Stimulated activated CD8-positive, alpha-beta memory T cell treated with anti-CD3 and anti-CD28 coated beads, Interleukin-2, amount 100 ng/mL, for 1 hour (primary cell): Measurements from ENCODE around the gene DHRS11.
A peak's percentile ranks its signal among the peaks of the same experiment; 100 is the strongest.

Experiments used
- DNase-seq, 2 donors: peaks; one replicate each; pipeline ENCODE4 v3.0.0-alpha.2; 2020; ENCODE audit warnings: low read depth in 2 of 2

Gene DHRS11, protein sequence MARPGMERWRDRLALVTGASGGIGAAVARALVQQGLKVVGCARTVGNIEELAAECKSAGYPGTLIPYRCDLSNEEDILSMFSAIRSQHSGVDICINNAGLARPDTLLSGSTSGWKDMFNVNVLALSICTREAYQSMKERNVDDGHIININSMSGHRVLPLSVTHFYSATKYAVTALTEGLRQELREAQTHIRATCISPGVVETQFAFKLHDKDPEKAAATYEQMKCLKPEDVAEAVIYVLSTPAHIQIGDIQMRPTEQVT

DNA sequence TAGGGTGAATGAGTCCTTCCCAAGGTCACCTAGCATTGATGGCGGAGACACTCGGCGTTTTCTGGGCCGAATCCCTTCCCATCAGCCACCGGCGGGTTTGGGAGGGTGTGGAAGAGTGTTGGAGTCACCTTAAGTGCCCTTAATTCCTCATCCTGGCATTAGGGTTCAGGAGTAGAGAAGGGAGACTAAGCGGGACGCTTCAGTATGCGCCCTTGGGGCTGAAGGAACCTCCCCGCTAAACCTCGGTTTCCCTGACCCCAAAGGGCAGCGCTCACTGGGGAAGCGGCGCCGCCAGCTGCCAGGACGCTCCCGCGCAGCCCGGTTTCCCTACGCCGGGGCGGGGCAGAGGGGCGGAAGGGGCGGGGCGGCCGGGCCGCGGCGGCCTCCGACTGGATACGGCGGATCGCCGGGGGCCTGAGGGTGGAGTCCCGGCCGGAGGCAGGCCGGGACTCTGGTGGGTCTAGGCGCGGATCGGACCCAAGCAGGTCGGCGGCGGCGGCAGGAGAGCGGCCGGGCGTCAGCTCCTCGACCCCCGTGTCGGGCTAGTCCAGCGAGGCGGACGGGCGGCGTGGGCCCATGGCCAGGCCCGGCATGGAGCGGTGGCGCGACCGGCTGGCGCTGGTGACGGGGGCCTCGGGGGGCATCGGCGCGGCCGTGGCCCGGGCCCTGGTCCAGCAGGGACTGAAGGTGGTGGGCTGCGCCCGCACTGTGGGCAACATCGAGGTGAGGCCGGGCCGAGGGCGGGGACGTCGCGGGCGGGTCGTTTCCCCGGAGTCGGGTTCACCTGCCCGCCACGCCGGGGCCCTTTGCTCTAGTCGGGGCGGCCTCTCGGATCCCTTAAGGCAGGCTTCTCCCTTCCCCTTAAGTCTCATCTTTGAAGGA, at the start of gene DHRS11:
DHRS11 (plus strand) TSS at position 446 of the 882 bp plus-strand sequence; CDS start at position 577, 131 bp downstream.
- peak; percentile 56 to 59 for DNase-seq

DNA sequence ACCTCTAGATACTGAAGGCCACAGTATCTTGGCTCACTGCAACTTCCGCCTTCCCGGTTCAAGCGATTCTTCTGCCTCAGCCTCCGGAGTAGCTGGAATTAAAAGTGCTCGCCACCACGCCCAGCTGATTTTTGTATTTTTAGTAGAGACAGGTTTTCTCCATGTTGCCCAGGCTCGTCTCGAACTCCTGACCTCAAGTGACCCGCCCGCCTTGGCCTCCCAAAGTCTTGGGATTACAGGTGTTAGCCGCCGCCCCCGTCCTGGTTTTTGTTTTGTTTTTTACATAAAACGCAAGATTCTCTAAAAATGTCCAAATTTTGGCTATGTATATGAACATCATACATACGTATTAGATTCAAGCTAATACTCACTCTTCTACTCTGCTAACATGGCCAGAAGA, 48.9 kb upstream of the DHRS11 start:
- DNase-seq: no peak

DNA sequence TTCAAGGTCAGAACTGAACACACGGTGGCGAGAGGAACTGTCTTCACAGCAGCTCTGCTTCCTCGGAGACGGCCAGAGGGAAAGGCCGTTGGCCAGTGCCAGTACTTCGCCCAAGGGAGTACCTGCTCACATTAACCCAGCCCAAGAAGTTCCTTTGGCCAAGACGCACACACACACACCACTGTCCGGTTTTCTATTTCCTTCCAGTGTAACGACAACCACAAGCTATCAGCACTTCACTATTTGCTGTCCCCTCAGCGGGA, 47.7 kb upstream of the DHRS11 start:
- no peak for DNase-seq

DNA sequence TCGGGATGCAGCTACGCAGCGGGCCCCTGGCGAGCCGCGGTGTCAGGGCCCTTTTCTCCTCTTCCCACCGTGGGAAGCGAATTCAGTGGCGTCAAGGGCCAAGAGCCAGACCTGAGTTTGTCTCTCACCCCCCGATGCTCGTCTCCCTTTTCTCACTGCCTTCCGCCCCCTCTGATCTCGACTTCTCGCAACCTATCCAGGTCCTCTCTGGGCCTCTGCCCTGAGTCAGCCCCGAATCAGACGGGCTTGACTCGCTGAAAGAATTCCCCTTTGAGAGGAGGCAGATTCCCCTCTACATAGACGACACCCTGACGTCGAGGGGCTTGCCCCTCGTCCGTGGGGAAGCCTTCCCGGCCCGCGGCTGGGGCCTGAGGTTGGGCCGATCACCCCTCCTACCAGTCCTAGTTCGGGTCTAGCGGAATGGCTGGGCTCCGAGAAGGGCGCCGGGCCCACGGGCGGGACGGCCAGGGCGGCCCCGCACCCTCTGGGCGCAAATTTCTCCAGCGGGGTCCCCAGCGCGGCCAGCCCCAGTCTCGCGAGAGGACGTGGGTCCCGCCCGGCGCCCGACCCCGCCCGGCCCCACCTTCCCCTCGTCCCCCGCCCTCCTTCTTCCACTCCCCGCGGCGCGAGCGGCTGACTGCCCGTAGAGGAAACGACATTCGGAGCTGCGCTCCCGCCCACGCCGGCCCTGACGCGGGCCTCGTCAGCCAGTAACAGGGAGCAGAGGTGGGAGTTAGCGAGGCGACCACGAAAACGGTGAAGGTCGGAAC, 47.2 kb upstream of the DHRS11 start, which contains the start of gene GGNBP2:
GGNBP2 (plus strand) TSS at position 613 of the 770 bp plus-strand sequence. CDS start 806 bp downstream, outside the sequence.
- peak; percentile 79 to 86 for DNase-seq

DNA sequence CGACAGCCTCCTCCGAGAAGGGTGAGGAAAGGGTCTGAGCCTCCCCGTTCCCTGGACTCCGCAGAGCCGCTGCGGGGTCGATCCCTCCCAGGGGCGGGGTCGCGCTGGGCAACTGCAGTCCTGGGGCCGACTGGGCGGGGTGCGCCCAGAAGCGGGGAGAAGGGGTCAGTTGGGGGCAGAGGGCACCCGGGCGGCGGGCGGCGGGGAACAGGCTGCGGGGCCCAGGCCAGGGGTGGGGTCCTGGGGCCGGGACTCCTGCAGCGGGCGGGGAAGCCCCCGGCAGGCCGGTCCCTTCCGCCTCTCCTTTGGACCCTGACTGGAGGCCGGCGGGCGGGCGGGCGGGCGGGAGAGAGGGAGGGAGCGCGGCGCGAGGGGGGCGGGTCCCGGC, 46.6 kb upstream of the DHRS11 start:
- DNase-seq: no peak

DNA sequence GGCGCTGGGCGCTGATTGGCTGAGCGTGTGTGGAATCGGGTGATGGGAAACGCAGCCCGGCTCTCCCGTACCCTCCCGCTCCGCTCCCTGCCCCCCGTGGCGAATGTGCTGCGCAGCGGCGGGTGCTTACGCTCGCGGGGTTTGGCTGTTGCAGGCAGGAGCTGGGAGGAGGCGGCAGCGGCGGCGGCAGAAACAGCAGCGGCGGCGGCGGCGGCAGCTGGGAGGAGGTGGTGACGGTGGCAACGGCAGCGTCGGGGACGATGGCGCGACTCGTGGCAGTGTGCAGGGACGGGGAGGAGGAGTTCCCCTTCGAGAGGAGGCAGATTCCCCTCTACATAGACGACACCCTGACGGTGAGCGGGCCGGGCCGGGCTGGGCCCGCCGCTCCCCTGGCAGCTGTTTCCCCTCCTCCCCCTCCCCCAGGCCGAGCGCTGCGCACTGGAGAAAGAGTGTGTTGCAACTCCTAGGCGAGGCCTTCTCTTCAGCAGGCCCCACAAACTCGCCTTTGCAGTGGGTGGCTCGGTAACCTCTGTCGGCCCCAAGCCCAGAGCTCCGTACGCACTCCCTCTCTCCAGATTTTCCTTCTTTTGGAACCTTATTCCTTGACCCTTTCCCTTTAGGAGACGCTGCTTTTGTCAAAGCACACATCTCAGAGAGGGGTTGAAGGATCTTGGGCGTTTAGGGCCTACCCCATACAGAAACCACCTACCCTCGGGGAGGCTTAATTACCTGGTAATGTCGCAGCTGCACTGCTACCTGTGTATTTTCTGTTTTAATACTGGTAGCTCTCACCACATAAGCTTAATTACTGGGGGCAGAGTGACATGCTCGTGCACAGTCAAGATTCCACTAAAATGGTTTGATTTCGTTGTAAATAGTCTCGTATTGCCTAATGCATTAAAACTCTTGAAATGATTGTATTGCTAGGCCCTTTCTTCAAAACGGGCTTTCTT, 45.9 kb upstream of the DHRS11 start:
- peak; percentile 89 to 92 for DNase-seq

DNA sequence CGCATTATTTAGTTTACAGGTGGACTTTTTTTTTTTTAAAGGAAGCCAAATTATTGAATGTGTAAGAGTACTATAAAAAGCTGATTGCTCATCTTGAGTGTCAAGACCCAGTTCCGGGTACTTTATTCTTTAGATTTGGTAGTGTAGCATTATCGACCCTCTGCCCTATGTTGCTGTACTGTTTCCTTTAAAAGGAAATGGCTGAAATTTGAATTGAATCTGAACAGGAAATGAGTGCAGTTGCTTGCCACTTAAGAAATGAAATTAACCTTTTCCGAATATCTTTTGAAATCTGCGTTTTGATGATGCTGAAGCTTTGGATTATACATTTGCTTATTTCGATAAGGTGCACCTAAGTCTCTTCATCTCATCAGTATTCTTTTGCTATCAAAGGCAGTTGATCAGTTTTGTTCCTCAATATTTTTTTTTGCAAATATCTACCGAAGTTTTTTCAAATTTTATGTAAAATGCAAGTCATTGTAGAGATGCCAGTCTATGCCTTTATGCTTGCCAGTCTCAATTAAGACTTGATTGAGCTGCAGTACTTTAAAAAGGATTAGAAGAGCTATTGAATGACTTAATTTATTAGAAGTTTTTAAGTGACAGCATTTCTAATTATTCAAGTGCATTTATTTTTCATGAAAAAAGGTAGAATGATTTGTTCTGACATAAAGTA, 45.1 kb upstream of the DHRS11 start:
- DNase-seq: no peak

DNA sequence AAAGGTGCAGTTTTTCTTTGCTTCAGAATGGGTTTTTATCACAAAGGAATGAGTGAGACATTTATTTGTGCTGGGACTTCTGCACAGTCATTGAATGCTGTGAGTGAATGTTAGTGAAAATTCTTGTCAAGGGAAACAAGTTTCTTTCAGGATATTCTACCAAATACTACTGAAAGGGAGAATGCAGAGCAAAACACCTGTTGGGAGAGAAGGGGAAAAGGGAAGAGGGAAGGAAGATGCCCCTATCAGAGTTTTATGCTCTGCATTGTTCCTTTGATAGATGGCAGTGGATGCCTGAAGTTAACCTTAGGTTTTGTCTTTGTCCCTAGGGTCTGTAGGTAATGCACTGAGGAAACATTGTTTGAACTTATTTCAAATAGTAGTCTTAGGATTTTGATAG, 43.9 kb upstream of the DHRS11 start:
- DNase-seq: no peak

DNA sequence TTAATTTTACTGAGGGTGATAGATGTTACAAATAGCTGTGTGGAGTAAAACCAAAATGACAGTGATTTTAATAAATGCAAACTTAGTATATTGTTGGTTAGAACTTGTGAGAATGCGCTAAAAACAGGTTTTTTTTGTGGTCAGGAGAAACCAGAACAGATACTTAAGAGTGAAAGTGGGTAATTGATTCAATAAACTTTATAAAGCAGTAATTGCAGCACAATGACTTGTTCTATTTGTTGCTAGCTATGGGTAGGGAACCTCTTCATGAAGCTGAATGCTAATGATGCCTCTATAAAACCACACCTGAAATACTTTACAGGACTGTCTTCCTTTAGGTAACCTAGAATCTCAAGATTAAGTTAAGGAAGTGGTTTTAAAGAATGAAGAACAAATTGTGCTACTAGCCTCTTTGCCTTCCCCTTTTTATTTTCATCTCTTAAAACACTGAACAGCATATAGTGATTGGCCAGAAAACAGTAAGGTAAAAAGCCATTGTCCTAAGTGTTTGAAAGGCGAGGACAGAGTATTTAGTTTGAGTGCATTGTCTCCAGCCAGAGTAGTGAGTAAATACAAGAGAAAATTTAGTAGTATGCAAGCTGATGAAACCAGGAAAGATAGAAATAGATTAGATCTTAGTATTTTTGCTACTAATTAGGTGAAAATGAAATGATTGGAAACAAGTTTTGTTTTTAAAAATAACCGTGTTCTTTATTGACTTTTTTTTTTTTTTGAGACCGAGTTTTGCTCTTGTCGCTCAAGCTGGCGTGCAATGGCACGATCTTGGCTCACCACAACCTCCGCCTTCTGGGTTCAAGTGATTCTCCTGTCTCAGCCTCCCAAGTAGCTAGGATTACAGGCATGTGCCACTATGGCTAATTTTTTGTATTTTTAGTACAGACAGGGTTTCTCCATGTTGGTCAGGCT, 40.9 kb upstream of the DHRS11 start:
- no peak for DNase-seq

DNA sequence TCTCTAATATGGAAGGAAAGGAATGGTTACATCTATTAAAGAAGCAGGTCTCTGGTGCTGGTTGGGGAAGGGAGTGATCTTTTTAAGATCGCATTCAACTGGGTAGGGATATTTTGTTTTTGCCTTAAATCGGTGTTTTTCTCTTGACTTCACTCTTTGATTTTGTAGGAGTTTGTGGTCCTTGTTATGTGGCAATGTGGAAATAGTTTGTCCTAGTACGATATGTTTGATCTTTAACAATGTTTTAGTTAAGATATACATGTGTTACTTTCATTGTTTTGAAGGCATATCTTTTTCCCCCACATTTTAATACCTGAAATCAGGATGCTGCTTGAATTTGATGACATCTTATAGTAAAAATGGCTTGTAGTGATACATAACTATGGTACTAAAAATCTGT, 38.2 kb upstream of the DHRS11 start:
- no peak for DNase-seq

DNA sequence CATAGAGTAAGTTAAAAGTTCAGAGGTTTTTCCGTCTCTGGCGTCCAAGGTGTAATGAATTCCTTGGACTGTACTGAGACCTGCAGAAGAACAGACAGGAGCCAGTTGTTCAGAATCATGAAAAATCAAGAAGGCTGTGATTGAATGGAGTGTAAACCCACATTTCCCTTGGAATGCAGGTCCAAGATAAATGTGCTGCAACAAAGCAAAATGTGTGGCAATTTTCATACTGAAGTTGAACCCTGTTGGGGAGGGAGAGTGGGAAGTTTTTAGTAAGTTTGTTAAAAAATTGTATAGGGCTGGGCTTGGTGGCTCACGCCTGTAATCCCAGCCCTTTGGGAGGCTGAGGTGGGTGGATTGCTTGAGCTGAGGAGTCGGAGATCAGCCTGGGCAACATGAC, 25.6 kb upstream of the DHRS11 start:
- no peak for DNase-seq

DNA sequence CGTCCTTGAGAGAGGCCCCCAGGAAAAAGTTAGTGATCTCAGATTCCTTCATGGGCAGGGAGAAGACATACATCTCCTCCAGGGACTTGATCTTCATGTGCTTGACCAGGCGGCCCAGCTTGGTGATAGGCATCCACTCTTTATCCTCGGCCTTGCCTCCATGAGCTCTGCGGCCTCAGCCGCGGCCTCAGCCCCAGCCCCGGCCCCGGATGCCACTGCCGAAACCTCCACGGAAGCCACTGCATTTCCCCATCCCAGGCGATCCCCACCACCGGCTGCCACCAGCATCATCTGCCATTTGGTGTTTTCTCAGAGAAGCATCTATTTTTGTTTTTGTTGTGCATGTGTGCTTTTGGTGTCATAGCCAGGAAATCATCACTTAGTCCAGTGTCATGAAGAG, 16.7 kb upstream of the DHRS11 start:
- no peak for DNase-seq

DNA sequence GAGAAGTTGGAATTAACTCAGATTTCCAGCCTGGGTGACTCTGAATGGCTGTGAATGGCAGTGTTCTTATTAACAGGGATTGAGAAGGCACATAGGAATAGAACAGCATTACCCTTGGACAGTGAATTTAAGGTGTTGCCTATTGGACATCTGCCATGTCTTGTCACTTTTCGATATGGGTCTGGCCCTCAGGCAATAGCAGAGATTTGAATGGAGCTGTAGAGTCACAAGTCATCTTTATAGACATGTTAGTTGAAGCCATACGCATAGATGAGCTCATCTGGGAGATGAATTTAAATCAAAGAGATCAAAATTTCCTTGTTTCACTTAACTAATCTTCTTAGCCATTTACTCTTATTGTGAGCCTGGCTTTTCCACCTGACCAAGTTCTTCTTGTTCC, 14.9 kb upstream of the DHRS11 start:
- no peak for DNase-seq

DNA sequence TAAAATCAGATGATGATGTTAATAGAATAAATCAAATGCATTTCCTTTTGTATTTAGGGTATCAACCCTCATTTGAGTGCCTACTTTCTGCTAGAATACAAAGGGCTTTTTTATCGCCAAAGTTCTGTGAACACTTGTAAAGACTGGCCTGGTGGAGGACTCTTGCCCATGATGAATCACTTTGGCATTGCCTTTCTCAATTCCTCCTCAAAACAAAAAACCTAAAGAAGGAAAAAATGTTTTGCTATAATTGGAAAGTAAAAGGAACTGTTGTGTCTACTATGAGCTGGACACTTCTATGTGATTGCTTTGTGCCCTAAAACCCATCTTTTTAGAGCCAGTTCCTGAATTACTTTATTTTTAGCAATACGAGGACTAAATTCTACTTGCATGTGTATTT, 13.0 kb upstream of the DHRS11 start:
- DNase-seq: no peak

DNA sequence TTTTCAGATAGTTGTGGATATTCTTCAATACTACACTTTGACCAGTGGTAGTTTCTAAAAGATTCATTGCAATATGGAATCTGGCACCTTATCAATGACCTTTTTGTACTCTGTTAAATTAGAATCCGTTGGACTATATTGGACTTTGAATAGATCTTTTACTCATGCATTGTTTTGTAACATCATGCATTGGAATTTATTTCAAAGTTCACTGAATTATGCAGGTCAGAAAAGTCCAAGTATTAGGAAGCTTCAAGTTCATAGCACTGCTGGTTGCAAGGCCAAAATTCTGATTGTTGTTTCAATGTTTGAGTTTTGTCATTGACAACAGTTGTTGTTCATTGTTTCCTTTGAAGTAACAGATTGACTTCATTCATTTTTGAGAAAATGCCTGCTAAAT, 7.9 kb upstream of the DHRS11 start:
- DNase-seq: no peak

DNA sequence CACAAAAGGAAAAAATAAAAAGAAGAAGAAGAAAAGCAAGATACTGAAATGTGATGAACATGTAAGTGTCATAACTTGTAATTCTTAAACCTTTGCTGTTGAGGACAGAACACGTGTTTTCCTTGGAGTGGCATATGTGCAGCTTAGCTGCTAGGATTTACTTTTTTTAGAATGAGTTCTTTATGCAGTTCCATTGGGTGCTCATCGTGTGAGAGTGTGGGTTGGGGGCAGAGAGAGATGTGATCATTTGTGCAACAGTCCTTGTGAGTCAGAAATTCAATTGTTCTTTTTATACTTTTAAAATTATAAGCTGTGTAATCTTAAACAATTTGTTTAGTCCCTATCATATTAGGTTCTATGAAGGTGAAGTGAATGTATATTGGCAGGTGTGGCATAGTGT, 5.5 kb upstream of the DHRS11 start:
- DNase-seq: no peak

DNA sequence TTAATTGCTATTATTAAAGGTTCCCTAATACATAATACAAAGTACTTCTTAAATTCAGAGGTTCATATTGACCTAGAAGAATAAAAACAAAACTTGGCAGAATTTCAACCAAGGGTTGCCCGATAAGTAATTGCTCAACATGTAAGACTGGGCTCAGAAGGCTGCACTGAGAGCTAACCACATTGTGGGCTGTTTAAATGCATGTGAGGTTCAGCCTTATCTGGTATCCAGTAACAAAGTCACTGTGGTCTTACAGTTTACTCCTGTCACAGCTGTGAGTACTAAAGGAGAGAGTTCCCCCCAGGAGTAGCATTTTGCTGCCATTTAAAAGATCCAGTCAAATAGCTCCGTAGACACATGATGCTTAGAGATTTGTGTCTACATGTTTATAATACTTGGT, 1.6 kb upstream of the DHRS11 start:
- DNase-seq: no peak

DNA sequence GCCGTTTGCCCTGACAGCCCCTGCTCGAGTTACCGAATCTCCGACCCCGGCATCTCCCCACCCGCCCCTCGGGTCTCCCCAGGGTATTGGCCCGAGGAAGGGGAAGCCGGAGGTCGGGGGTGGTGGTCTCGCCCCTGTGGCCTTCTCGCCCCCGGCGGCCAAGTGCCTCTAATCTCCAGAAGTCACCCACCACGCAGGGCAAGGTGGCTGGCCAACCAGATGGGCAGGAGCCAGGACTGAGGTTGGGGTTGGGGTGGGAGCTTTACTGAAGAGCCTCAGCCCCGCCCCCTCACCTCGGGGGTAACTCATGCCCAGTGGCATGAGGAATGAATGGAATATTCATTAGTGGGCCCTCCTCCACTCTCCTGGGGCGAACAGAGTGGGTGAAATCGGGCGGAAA, 637 bp downstream of the DHRS11 start:
- DNase-seq: no peak

DNA sequence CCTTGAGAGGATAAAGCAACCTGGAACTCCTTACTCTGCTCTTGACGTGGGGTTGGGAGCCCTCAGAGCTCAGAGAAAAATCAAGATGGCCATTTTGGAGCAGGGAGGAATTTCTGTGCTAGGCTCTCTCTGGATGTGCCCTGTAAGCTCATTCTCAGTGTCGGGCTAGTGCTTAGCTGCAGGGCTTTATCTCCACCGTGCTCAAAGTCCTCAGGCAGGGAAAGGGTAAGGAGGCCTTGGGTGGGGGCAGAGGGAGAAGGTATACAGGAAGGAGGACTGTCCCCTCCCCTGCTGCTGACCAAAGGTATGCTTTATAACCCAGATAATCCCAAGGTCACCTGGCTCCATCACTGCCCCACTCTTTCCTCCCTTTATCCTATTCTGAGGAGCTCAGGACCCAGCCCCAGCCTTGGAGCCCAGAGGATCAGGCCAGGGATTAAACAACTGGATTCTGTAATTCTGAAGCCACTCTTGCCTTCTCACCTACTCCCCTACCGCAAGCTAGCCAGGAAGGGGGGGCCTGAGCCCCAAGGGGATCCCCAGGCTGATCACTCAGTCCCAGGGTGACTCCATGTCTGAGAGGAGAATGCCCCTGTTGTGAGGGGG, 1.1 kb downstream of the DHRS11 start:
- DNase-seq: no peak
